Measurements from ENCODE around the gene SNAI3.
A peak's percentile ranks its signal among the peaks of the same experiment; 100 is the strongest.
"Not testable (repeated sequence)": the region's sequence is repeated elsewhere in the genome, so short reads cannot be mapped to it uniquely, and the experiment has no call there.

The SNAI3 gene

DNA sequence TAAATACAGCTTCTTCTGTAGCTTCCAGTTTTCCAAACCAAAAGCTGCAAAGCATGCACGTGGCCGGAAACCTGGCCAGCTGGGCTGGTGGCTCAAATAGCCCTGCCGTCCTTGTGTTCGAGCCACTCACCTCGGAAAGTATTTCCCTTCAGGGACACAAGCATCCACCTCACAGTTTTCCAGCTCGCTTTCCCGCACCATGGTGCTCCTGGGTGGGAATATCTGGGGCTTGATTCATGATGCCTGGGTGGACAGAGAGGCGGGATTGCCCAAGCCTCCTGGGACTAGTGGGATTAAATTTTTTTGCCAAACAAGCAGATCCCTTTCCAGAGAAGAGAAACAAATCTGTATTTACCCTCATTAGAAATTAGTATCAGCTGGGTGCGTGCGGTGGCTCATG lies 16.3 kb downstream of the SNAI3 start:
- Histone ChIP-seq H3K9me3 (ENCODE audit: insufficient read depth, low read length) (no peaks in the 10 kb centered on the region), H4K20me1 (ENCODE audit: insufficient read depth, low read length) (no peaks in the 10 kb centered on the region), H3K4me3 (ENCODE audit: low read length) (no peak overlapping the region), H3K79me2 (ENCODE audit: low read length) (no peaks in the 10 kb centered on the region), H3K4me2 (ENCODE audit: low read length) (no peak overlapping the region), H3K9ac (ENCODE audit: low read length) (no peak overlapping the region), H3K4me1 (ENCODE audit: low read length) (peaks cover 7% of the 10 kb centered on the region), H3K27me3 (ENCODE audit: low read depth, low read length) (no peaks in the 10 kb centered on the region), H3K27ac (ENCODE audit: low read length) (no peak overlapping the region), H3K36me3 (replicated peaks; ENCODE audit: low read depth, low read length) (peaks cover 9% of the 10 kb centered on the region), H2AFZ (ENCODE audit: low read depth, low read length) (no peak overlapping the region)
- no peak for TF ChIP-seq CTCF (IDR thresholded peaks at IDR 0.05; ENCODE audit: low read depth, low read length)
- TF ChIP-seq EZH2phosphoT487 (IDR thresholded peaks at IDR 0.05; ENCODE audit: low read depth): no peak

GRCh38 chr16:88669493-88669892 lies 16.8 kb downstream of the SNAI3 start:
- Histone ChIP-seq H3K36me3 (replicated peaks; ENCODE audit: low read depth, low read length) (peaks cover 10% of the 10 kb centered on the region), H3K4me1 (ENCODE audit: low read length) (peaks cover 11% of the 10 kb centered on the region)
- not testable (repeated sequence) for H3K4me3 ChIP-seq (ENCODE audit: low read length); H3K9me3 ChIP-seq (ENCODE audit: insufficient read depth, low read length); H3K9ac ChIP-seq (ENCODE audit: low read length); H3K79me2 ChIP-seq (ENCODE audit: low read length); H3K4me2 ChIP-seq (ENCODE audit: low read length); H2AFZ ChIP-seq (ENCODE audit: low read depth, low read length); H4K20me1 ChIP-seq (ENCODE audit: insufficient read depth, low read length); H3K27ac ChIP-seq (ENCODE audit: low read length); H3K27me3 ChIP-seq (ENCODE audit: low read depth, low read length)

GRCh38 chr16:88667461-88667860 lies 18.8 kb downstream of the SNAI3 start:
- Histone ChIP-seq H3K4me1 (ENCODE audit: low read length) (peaks cover 17% of the 10 kb centered on the region), H2AFZ (ENCODE audit: low read depth, low read length) (no peak overlapping the region), H3K27ac (ENCODE audit: low read length) (no peak overlapping the region), H3K79me2 (ENCODE audit: low read length) (peaks cover 4% of the 10 kb centered on the region), H3K4me2 (ENCODE audit: low read length) (no peak overlapping the region), H3K9ac (ENCODE audit: low read length) (no peak overlapping the region), H4K20me1 (ENCODE audit: insufficient read depth, low read length) (no peaks in the 10 kb centered on the region), H3K36me3 (replicated peaks; ENCODE audit: low read depth, low read length) (peaks cover 10% of the 10 kb centered on the region), H3K4me3 (ENCODE audit: low read length) (no peak overlapping the region), H3K9me3 (ENCODE audit: insufficient read depth, low read length) (no peaks in the 10 kb centered on the region), H3K27me3 (ENCODE audit: low read depth, low read length) (no peaks in the 10 kb centered on the region)
- no peak for TF ChIP-seq EZH2phosphoT487 (IDR thresholded peaks at IDR 0.05; ENCODE audit: low read depth)
- TF ChIP-seq CTCF (IDR thresholded peaks at IDR 0.05; ENCODE audit: low read depth, low read length): no peak

DNA sequence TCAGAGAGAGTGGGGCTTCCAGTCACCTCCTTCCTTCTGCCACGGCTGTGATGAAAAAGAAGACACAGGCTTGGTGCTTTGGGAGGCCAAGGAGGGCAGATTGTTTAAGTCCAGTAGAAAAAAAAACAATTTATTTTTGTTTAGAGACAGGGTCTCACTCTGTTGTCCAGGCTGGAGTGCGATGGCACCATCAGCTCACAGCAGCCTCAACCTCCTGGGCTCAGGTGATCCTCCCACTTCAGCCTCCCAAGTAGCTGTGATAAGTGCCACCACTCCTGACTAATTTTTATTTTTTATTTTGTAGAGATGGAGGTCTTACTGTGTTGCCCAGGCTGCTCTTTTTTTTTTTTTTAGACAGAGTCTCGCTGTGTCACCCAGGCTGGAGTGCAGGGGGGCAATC lies 20.7 kb downstream of the SNAI3 start:
- Histone ChIP-seq H3K4me2 (ENCODE audit: low read length) (no peak overlapping the region), H3K9me3 (ENCODE audit: insufficient read depth, low read length) (no peaks in the 10 kb centered on the region), H3K9ac (ENCODE audit: low read length) (no peak overlapping the region), H3K27me3 (ENCODE audit: low read depth, low read length) (no peaks in the 10 kb centered on the region), H3K27ac (ENCODE audit: low read length) (no peak overlapping the region), H3K79me2 (ENCODE audit: low read length) (peaks cover 21% of the 10 kb centered on the region), H3K36me3 (replicated peaks; ENCODE audit: low read depth, low read length) (peaks cover 14% of the 10 kb centered on the region), H4K20me1 (ENCODE audit: insufficient read depth, low read length) (peaks cover 6% of the 10 kb centered on the region; the same call in 1 of the 2 replicates), H2AFZ (ENCODE audit: low read depth, low read length) (no peak overlapping the region), H3K4me1 (ENCODE audit: low read length) (peaks cover 24% of the 10 kb centered on the region), H3K4me3 (ENCODE audit: low read length) (no peak overlapping the region)
- TF ChIP-seq CTCF (IDR thresholded peaks at IDR 0.05; ENCODE audit: low read depth, low read length) (no peak), EZH2phosphoT487 (IDR thresholded peaks at IDR 0.05; ENCODE audit: low read depth) (no peak)

DNA sequence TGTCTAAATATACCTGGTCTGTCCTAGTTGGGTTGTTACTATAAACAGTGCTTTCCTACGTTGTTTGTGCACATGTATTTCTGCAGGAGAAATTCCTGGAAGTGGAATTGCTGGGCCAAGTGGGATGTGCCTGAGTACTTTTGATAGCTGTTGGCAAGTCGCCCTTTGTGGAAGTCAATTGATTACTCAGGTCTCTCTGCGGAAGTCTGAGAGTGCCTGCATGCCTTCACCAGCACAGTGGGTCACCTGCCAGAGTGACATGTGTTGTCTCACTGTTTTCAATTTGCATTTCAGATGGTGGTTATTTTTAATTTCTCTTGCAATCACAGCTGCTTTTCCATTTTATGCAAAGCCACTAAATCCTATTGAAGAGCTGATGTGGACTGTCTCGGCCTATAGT lies 21.2 kb downstream of the SNAI3 start:
- TF ChIP-seq EZH2phosphoT487 (IDR thresholded peaks at IDR 0.05; ENCODE audit: low read depth) (no peak), CTCF (IDR thresholded peaks at IDR 0.05; ENCODE audit: low read depth, low read length) (no peak)
- peaks cover 8% of the 10 kb centered on the region for H4K20me1 ChIP-seq (ENCODE audit: insufficient read depth, low read length)
- peaks cover 24% of the 10 kb centered on the region for H3K79me2 ChIP-seq (ENCODE audit: low read length)
- H2AFZ ChIP-seq (ENCODE audit: low read depth, low read length): no peak overlapping the region
- H3K27ac ChIP-seq (ENCODE audit: low read length): no peak overlapping the region
- peaks cover 15% of the 10 kb centered on the region for H3K36me3 ChIP-seq (replicated peaks; ENCODE audit: low read depth, low read length)
- no peak overlapping the region for H3K4me3 ChIP-seq (ENCODE audit: low read length)
- H3K9ac ChIP-seq (ENCODE audit: low read length): no peak overlapping the region
- H3K9me3 ChIP-seq (ENCODE audit: insufficient read depth, low read length): no peaks in the 10 kb centered on the region
- peak overlapping the region; percentile 13; the same call in 1 of the 2 replicates for H3K4me2 ChIP-seq (ENCODE audit: low read length)
- H3K27me3 ChIP-seq (ENCODE audit: low read depth, low read length): no peaks in the 10 kb centered on the region
- peaks cover 24% of the 10 kb centered on the region for H3K4me1 ChIP-seq (ENCODE audit: low read length)

Data from OCI-LY3 (cell line).